Measurements from ENCODE around the gene HS6ST2. TPM values are rescaled to one million over a fixed set of nuclear protein-coding genes. Genes with fewer than 3 reads are reported as not detected.

HS6ST2 gene
- total and polyA plus RNA-seq, 5 donors from 2014 or later = not detected

- Mint-ChIP-seq H3K4me1 (no peaks in the 10 kb centered on the region), H3K27me3 (no peaks in the 10 kb centered on the region), H3K27ac (no peak overlapping the region), H3K36me3 (no peaks in the 10 kb centered on the region), H3K4me3 (no peak overlapping the region), H3K9me3 (no peaks in the 10 kb centered on the region)
- no peak overlapping the region for H3K4me3 ChIP-seq (ENCODE audit: low read depth, low read length)
- no peaks in the 10 kb centered on the region for H3K9me3 ChIP-seq (ENCODE audit: control insufficient read depth in 2 of 2, low read length in 2 of 2)
- H3K36me3 ChIP-seq (ENCODE audit: control insufficient read depth, insufficient read depth, low read length) = no peaks in the 10 kb centered on the region
- DNase-seq (no peak), ATAC-seq (ENCODE audit: low read depth in 2 of 2) (no peak)
- H3K27ac ChIP-seq (ENCODE audit: insufficient read depth, low read length, poor library complexity, severe bottlenecking) = no peak overlapping the region
- peaks cover 2% of the 10 kb centered on the region for H3K27me3 ChIP-seq (ENCODE audit: control insufficient read depth, insufficient read depth, low read length)
- H3K4me1 ChIP-seq (ENCODE audit: control insufficient read depth, insufficient read depth, low read length, poor library complexity, severe bottlenecking) = no peaks in the 10 kb centered on the region
Observed at GRCh38 chrX:132837967-132838366, 120.5 kb downstream of the HS6ST2 start.

GRCh38 chrX:132837126-132837525, 121.3 kb downstream of the HS6ST2 start:
- ATAC-seq (ENCODE audit: low read depth in 2 of 2) (no peak), DNase-seq (no peak)
- Mint-ChIP-seq H3K9me3 (no peaks in the 10 kb centered on the region), H3K36me3 (no peaks in the 10 kb centered on the region), H3K4me3 (no peak overlapping the region), H3K27ac (no peak overlapping the region), H3K4me1 (no peaks in the 10 kb centered on the region), H3K27me3 (no peaks in the 10 kb centered on the region)
- H3K36me3 ChIP-seq (ENCODE audit: control insufficient read depth, insufficient read depth, low read length) = no peaks in the 10 kb centered on the region
- no peak overlapping the region for H3K27ac ChIP-seq (ENCODE audit: insufficient read depth, low read length, poor library complexity, severe bottlenecking)
- H3K4me1 ChIP-seq (ENCODE audit: control insufficient read depth, insufficient read depth, low read length, poor library complexity, severe bottlenecking) = no peaks in the 10 kb centered on the region
- H3K9me3 ChIP-seq (ENCODE audit: control insufficient read depth in 2 of 2, low read length in 2 of 2) = no peaks in the 10 kb centered on the region
- H3K27me3 ChIP-seq (ENCODE audit: control insufficient read depth, insufficient read depth, low read length) = peaks cover 2% of the 10 kb centered on the region
- H3K4me3 ChIP-seq (ENCODE audit: low read depth, low read length) = no peak overlapping the region

GRCh38 chrX:132836471-132836870, 122.0 kb downstream of the HS6ST2 start:
- no peaks in the 10 kb centered on the region for H3K27me3 Mint-ChIP-seq
- H3K36me3 Mint-ChIP-seq = no peaks in the 10 kb centered on the region
- H3K4me1 Mint-ChIP-seq = no peaks in the 10 kb centered on the region
- no peaks in the 10 kb centered on the region for H3K9me3 Mint-ChIP-seq
- no peak overlapping the region for H3K27ac Mint-ChIP-seq
- Histone ChIP-seq H3K4me3 (ENCODE audit: low read depth, low read length) (no peak overlapping the region), H3K36me3 (ENCODE audit: control insufficient read depth, insufficient read depth, low read length) (no peaks in the 10 kb centered on the region), H3K9me3 (ENCODE audit: control insufficient read depth in 2 of 2, low read length in 2 of 2) (no peaks in the 10 kb centered on the region), H3K4me1 (ENCODE audit: control insufficient read depth, insufficient read depth, low read length, poor library complexity, severe bottlenecking) (no peaks in the 10 kb centered on the region), H3K27ac (ENCODE audit: insufficient read depth, low read length, poor library complexity, severe bottlenecking) (no peak overlapping the region), H3K27me3 (ENCODE audit: control insufficient read depth, insufficient read depth, low read length) (peaks cover 2% of the 10 kb centered on the region)
- DNase-seq (no peak), ATAC-seq (ENCODE audit: low read depth in 2 of 2) (no peak)
- H3K4me3 Mint-ChIP-seq = no peak overlapping the region

- Histone ChIP-seq H3K4me1 (ENCODE audit: control insufficient read depth, insufficient read depth, low read length, poor library complexity, severe bottlenecking) (no peaks in the 10 kb centered on the region), H3K9me3 (ENCODE audit: control insufficient read depth in 2 of 2, low read length in 2 of 2) (no peaks in the 10 kb centered on the region), H3K27me3 (ENCODE audit: control insufficient read depth, insufficient read depth, low read length) (peaks cover 2% of the 10 kb centered on the region), H3K27ac (ENCODE audit: insufficient read depth, low read length, poor library complexity, severe bottlenecking) (no peak overlapping the region), H3K36me3 (ENCODE audit: control insufficient read depth, insufficient read depth, low read length) (no peaks in the 10 kb centered on the region), H3K4me3 (ENCODE audit: low read depth, low read length) (no peak overlapping the region)
- no peak overlapping the region for H3K27ac Mint-ChIP-seq
- H3K36me3 Mint-ChIP-seq = no peaks in the 10 kb centered on the region
- no peak overlapping the region for H3K4me3 Mint-ChIP-seq
- H3K27me3 Mint-ChIP-seq = no peaks in the 10 kb centered on the region
- H3K4me1 Mint-ChIP-seq = no peaks in the 10 kb centered on the region
- no peak for ATAC-seq (ENCODE audit: low read depth in 2 of 2)
- no peaks in the 10 kb centered on the region for H3K9me3 Mint-ChIP-seq
- no peak for DNase-seq
Observed at GRCh38 chrX:132834741-132835140, 123.7 kb downstream of the HS6ST2 start.

- Mint-ChIP-seq H3K9me3 (no peaks in the 10 kb centered on the region), H3K27ac (no peak overlapping the region), H3K36me3 (no peaks in the 10 kb centered on the region), H3K27me3 (no peaks in the 10 kb centered on the region), H3K4me3 (no peak overlapping the region), H3K4me1 (no peaks in the 10 kb centered on the region)
- ATAC-seq (ENCODE audit: low read depth in 2 of 2) (no peak), DNase-seq (no peak)
- H3K4me3 ChIP-seq (ENCODE audit: low read depth, low read length) = no peak overlapping the region
- H3K27ac ChIP-seq (ENCODE audit: insufficient read depth, low read length, poor library complexity, severe bottlenecking) = no peak overlapping the region
- peaks cover 2% of the 10 kb centered on the region for H3K27me3 ChIP-seq (ENCODE audit: control insufficient read depth, insufficient read depth, low read length)
- no peaks in the 10 kb centered on the region for H3K4me1 ChIP-seq (ENCODE audit: control insufficient read depth, insufficient read depth, low read length, poor library complexity, severe bottlenecking)
- no peaks in the 10 kb centered on the region for H3K9me3 ChIP-seq (ENCODE audit: control insufficient read depth in 2 of 2, low read length in 2 of 2)
- H3K36me3 ChIP-seq (ENCODE audit: control insufficient read depth, insufficient read depth, low read length) = no peaks in the 10 kb centered on the region
Observed at GRCh38 chrX:132834109-132834508, 124.3 kb downstream of the HS6ST2 start.

- H3K4me3 Mint-ChIP-seq = no peak overlapping the region
- H3K4me3 ChIP-seq (ENCODE audit: low read depth, low read length) = no peak overlapping the region
- no peaks in the 10 kb centered on the region for H3K36me3 Mint-ChIP-seq
- no peaks in the 10 kb centered on the region for H3K4me1 ChIP-seq (ENCODE audit: control insufficient read depth, insufficient read depth, low read length, poor library complexity, severe bottlenecking)
- H3K4me1 Mint-ChIP-seq = no peaks in the 10 kb centered on the region
- ATAC-seq (ENCODE audit: low read depth in 2 of 2) (no peak), DNase-seq (no peak)
- no peak overlapping the region for H3K27ac Mint-ChIP-seq
- no peaks in the 10 kb centered on the region for H3K36me3 ChIP-seq (ENCODE audit: control insufficient read depth, insufficient read depth, low read length)
- H3K9me3 Mint-ChIP-seq = no peaks in the 10 kb centered on the region
- H3K27ac ChIP-seq (ENCODE audit: insufficient read depth, low read length, poor library complexity, severe bottlenecking) = no peak overlapping the region
- peaks cover 2% of the 10 kb centered on the region for H3K27me3 ChIP-seq (ENCODE audit: control insufficient read depth, insufficient read depth, low read length)
- H3K9me3 ChIP-seq (ENCODE audit: control insufficient read depth in 2 of 2, low read length in 2 of 2) = no peaks in the 10 kb centered on the region
- H3K27me3 Mint-ChIP-seq = no peaks in the 10 kb centered on the region
Observed at GRCh38 chrX:132833373-132833772, 125.1 kb downstream of the HS6ST2 start.

GRCh38 chrX:132831336-132831973, 127.0 kb downstream of the HS6ST2 start:
- H3K27me3 ChIP-seq (ENCODE audit: control insufficient read depth, insufficient read depth, low read length) = no peaks in the 10 kb centered on the region
- H3K4me1 ChIP-seq (ENCODE audit: control insufficient read depth, insufficient read depth, low read length, poor library complexity, severe bottlenecking) = no peaks in the 10 kb centered on the region
- H3K4me3 Mint-ChIP-seq = no peak overlapping the region
- H3K9me3 Mint-ChIP-seq = no peaks in the 10 kb centered on the region
- H3K36me3 ChIP-seq (ENCODE audit: control insufficient read depth, insufficient read depth, low read length) = no peaks in the 10 kb centered on the region
- H3K9me3 ChIP-seq (ENCODE audit: control insufficient read depth in 2 of 2, low read length in 2 of 2) = no peaks in the 10 kb centered on the region
- H3K36me3 Mint-ChIP-seq = no peaks in the 10 kb centered on the region
- ATAC-seq (ENCODE audit: low read depth in 2 of 2) (no peak), DNase-seq (no peak)
- H3K27ac Mint-ChIP-seq = no peak overlapping the region
- H3K4me1 Mint-ChIP-seq = no peaks in the 10 kb centered on the region
- H3K4me3 ChIP-seq (ENCODE audit: low read depth, low read length) = no peak overlapping the region
- no peak overlapping the region for H3K27ac ChIP-seq (ENCODE audit: insufficient read depth, low read length, poor library complexity, severe bottlenecking)
- no peaks in the 10 kb centered on the region for H3K27me3 Mint-ChIP-seq

- H3K27me3 ChIP-seq (ENCODE audit: control insufficient read depth, insufficient read depth, low read length) = no peaks in the 10 kb centered on the region
- H3K27ac ChIP-seq (ENCODE audit: insufficient read depth, low read length, poor library complexity, severe bottlenecking) = no peak overlapping the region
- H3K36me3 ChIP-seq (ENCODE audit: control insufficient read depth, insufficient read depth, low read length) = no peaks in the 10 kb centered on the region
- ATAC-seq (ENCODE audit: low read depth in 2 of 2) (no peak), DNase-seq (no peak)
- H3K9me3 ChIP-seq (ENCODE audit: control insufficient read depth in 2 of 2, low read length in 2 of 2) = no peaks in the 10 kb centered on the region
- Mint-ChIP-seq H3K27me3 (no peaks in the 10 kb centered on the region), H3K4me3 (no peak overlapping the region), H3K4me1 (no peaks in the 10 kb centered on the region), H3K36me3 (no peaks in the 10 kb centered on the region), H3K9me3 (no peaks in the 10 kb centered on the region), H3K27ac (no peak overlapping the region)
- H3K4me1 ChIP-seq (ENCODE audit: control insufficient read depth, insufficient read depth, low read length, poor library complexity, severe bottlenecking) = no peaks in the 10 kb centered on the region
- H3K4me3 ChIP-seq (ENCODE audit: low read depth, low read length) = no peak overlapping the region
Observed at GRCh38 chrX:132822634-132823012, 135.8 kb downstream of the HS6ST2 start.

All from CD4-positive, CD25-positive, alpha-beta regulatory T cell (primary cell).